CD4-positive, alpha-beta T cell (primary cell): Measurements from ENCODE around the gene DNAL1. TPM values are rescaled to one million over a fixed set of nuclear protein-coding genes. Genes with fewer than 3 reads are reported as not detected.
A peak's percentile ranks its signal among the peaks of the same experiment; 100 is the strongest.

Experiments
- ATAC-seq: fragments of 200-7000 bp; cut with Tn5 transposase; one replicate; pipeline ENCODE4 v1.10.0; 2022; ENCODE audit warnings: mild to moderate bottlenecking; ENCODE audit not compliant: poor library complexity
- CTCF ChIA-PET: fragments of 350-600 bp; sonication (Branson Sonifier 250); formaldehyde crosslinking; loops from one replicate; lab custom pipeline; 2021; ENCODE audit warnings: antibody characterized with exemption, inconsistent platforms; lab: Charles Lee
- POLR2A ChIA-PET: fragments of 350-600 bp; sonication (Branson Sonifier 250); formaldehyde crosslinking; loops from one replicate; lab custom pipeline; 2021; ENCODE audit warnings: antibody characterized with exemption, inconsistent platforms; lab: Charles Lee
- DNase-seq, 14 experiments: peaks; one replicate each; pipeline ENCODE4 v3.0.0-alpha.2; 2013 to 2020; ENCODE audit warnings: mixed read lengths in 2 of 14
- H3K27ac ChIP-seq, 2 donors: one replicate each; pipeline versions ENCODE4 v1.5.1 to v1.7.0; 2013; ENCODE audit warnings: low read length in 2 of 2, low read depth in 1 of 2, mild to moderate bottlenecking in 1 of 2
- H3K27me3 ChIP-seq, 2 experiments: 1 replicate in 1 of 2; 2 replicates in 1 of 2; pipeline versions ENCODE4 v1.6.1 to v1.7.0; 2013; ENCODE audit warnings: low read length in 2 of 2, control low read depth in 1 of 2, mild to moderate bottlenecking in 1 of 2, moderate library complexity in 1 of 2; ENCODE audit not compliant: insufficient read depth in 2 of 2, control insufficient read depth in 1 of 2
- H3K36me3 ChIP-seq: one replicate; pipeline ENCODE4 v1.6.1; 2013; ENCODE audit warnings: low read length, control low read depth; ENCODE audit not compliant: insufficient read depth
- H3K4me1 ChIP-seq: one replicate; pipeline ENCODE4 v1.6.1; 2013; ENCODE audit warnings: low read length, control low read depth; ENCODE audit not compliant: insufficient read depth
- H3K4me3 ChIP-seq: one replicate; pipeline ENCODE4 v1.5.1; 2013; ENCODE audit warnings: mild to moderate bottlenecking, low read length, moderate library complexity
- H3K9me3 ChIP-seq, 2 experiments: 1 replicate in 1 of 2; 2 replicates in 1 of 2; pipeline versions ENCODE4 v1.6.1 to v1.7.0; 2013; ENCODE audit warnings: low read length in 2 of 2, mild to moderate bottlenecking in 2 of 2, control low read depth in 1 of 2, moderate library complexity in 1 of 2; ENCODE audit not compliant: control insufficient read depth in 1 of 2, insufficient read depth in 1 of 2
- H3K27ac Mint-ChIP-seq: one replicate; pipeline ENCODE4 v1.8.0; 2020; ENCODE audit warnings: mixed read lengths
- H3K27me3 Mint-ChIP-seq: one replicate; pipeline ENCODE4 v1.8.0; 2021; ENCODE audit warnings: mixed read lengths
- H3K36me3 Mint-ChIP-seq: one replicate; pipeline ENCODE4 v1.8.0; 2021; ENCODE audit warnings: low read depth, mixed read lengths
- H3K4me1 Mint-ChIP-seq: one replicate; pipeline ENCODE4 v1.8.0; 2021; ENCODE audit warnings: low read depth, mixed read lengths
- H3K4me3 Mint-ChIP-seq: one replicate; pipeline ENCODE4 v1.8.0; 2020; ENCODE audit warnings: mild to moderate bottlenecking, mixed read lengths
- H3K9me3 Mint-ChIP-seq: one replicate; pipeline ENCODE4 v1.8.0; 2020; ENCODE audit warnings: mixed read lengths
- CTCF ChIP-seq: fragments of 200-600 bp; IDR thresholded peaks from one replicate; pipeline ENCODE4 v1.8.0; 2022; ENCODE audit warnings: antibody characterized with exemption, mild to moderate bottlenecking
- intact Hi-C, 2 experiments: fragments of 100-400 bp; cut with DNase I in 1 of 2; cut with micrococcal nuclease in 1 of 2; formaldehyde crosslinking; loops; one replicate each; pipeline versions ENCODE4 v1.15.1 to v1.9.0; 2023 to 2025; cut with DNase I, micrococcal nuclease
- total RNA-seq, 174 experiments: library from RNA in 2 of 174; stranded (reverse) in 2 of 174; gene quantifications; one replicate each; pipeline ENCODE4 v1.2.3 and lab custom pipeline; 2021 to 2026

Gene DNAL1
- total RNA-seq, 2 experiments from 2014 or later, result 2.9 to 3.7 TPM

GRCh38 chr14:73718418-73719251, 73.8 kb downstream of the DNAL1 start:
- Histone ChIP-seq H3K27ac (no peak overlapping the region), H3K9me3 (no peaks in the 10 kb centered on the region), H3K4me3 (no peak overlapping the region), H3K4me1 (peaks cover 11% of the 10 kb centered on the region), H3K36me3 (peaks cover 71% of the 10 kb centered on the region), H3K27me3 (no peaks in the 10 kb centered on the region)
- Mint-ChIP-seq H3K4me3 (no peak overlapping the region), H3K4me1 (peaks cover 11% of the 10 kb centered on the region), H3K27ac (no peak overlapping the region), H3K27me3 (no peaks in the 10 kb centered on the region), H3K9me3 (no peaks in the 10 kb centered on the region), H3K36me3 (peaks cover 78% of the 10 kb centered on the region)
- ChIA-PET POLR2A (no interaction called here), CTCF (no interaction called here)
- TF ChIP-seq CTCF, result no peak
- DNase-seq (peak in 1 of 14 experiments; percentile 22), ATAC-seq (no peak)
- intact Hi-C loops, result loop anchor here in 1 of 2 experiments (5.0 kb wide), 1 partner anchor 234 kb away; the partner anchor contains the start of genes COQ6 and FAM161B

DNA sequence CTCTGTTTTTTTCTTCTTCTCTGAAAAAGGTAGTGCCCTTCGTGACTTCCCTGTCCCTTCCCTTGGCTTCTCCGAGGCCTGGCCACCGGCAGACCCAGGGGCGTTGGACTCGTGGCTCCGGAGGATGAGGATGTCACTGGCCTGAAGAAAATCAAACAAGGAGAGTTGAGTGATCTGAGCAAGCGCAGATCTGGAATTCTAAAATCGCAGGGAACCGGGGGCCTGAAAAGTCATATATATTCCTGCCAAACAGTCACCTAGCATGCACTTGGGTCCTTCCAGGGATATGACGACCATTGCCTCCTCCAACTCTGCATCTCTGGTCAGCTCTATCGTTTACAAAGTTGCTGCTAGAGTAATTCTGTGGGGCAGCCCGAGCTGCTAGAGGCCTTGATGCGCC, 74.6 kb downstream of the DNAL1 start:
- TF ChIP-seq CTCF, result no peak
- ChIA-PET CTCF (no interaction called here), POLR2A (no interaction called here)
- ATAC-seq, result no peak
- no peaks in the 10 kb centered on the region for H3K9me3 ChIP-seq
- H3K4me3 ChIP-seq, result no peak overlapping the region
- intact Hi-C loops, result loop anchor here in 1 of 2 experiments (5.0 kb wide), 1 partner anchor 233 kb away; the partner anchor contains the start of genes COQ6 and FAM161B
- H3K27ac ChIP-seq, result no peak overlapping the region
- H3K27me3 Mint-ChIP-seq, result no peaks in the 10 kb centered on the region
- H3K4me3 Mint-ChIP-seq, result no peak overlapping the region
- peaks cover 16% of the 10 kb centered on the region for H3K4me1 ChIP-seq
- peaks cover 83% of the 10 kb centered on the region for H3K36me3 Mint-ChIP-seq
- no peak for DNase-seq
- peaks cover 78% of the 10 kb centered on the region for H3K36me3 ChIP-seq
- H3K27ac Mint-ChIP-seq, result no peak overlapping the region
- H3K27me3 ChIP-seq, result no peaks in the 10 kb centered on the region
- H3K9me3 Mint-ChIP-seq, result no peaks in the 10 kb centered on the region
- H3K4me1 Mint-ChIP-seq, result peaks cover 12% of the 10 kb centered on the region

DNA sequence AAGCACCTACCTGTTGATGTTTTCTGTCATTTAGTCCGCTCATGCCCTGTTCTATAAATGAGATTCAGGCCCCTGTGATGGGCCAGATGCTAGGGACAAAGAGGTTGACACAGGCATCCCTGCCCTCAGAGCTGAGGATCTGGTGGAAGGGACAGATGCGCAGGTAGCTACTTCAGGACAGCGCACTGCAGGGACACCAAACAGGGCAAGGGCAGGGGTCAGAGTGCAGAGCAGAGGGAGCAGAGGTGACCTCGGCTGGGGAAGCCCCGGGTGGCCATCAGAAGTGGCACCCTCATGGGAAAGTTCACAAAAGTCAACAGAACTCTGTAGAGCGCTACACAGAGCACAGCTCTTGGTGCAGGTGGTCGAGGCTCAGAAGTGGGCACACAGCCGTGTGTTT, 75.0 kb downstream of the DNAL1 start:
- no peak for ATAC-seq
- no peaks in the 10 kb centered on the region for H3K9me3 Mint-ChIP-seq
- peaks cover 82% of the 10 kb centered on the region for H3K36me3 ChIP-seq
- H3K36me3 Mint-ChIP-seq, result peaks cover 83% of the 10 kb centered on the region
- no peak for DNase-seq
- no peak for TF ChIP-seq CTCF
- no peaks in the 10 kb centered on the region for H3K27me3 Mint-ChIP-seq
- H3K4me3 Mint-ChIP-seq, result no peak overlapping the region
- no peak overlapping the region for H3K27ac ChIP-seq
- CTCF ChIA-PET, result no interaction called here
- POLR2A ChIA-PET, result interaction anchor here (0.8 kb wide), 1 partner anchor 8 kb away, joined by 3 read pairs; no protein-coding TSS in a partner anchor
- no peak overlapping the region for H3K27ac Mint-ChIP-seq
- no peaks in the 10 kb centered on the region for H3K9me3 ChIP-seq
- H3K27me3 ChIP-seq, result no peaks in the 10 kb centered on the region
- intact Hi-C loops, result loop anchor here (5.0 to 10.0 kb wide), 2 partner anchors 165 to 233 kb away; partner anchors contain the start of genes COQ6 (in 1 of the 2), FAM161B (in 1 of the 2) and ZNF410 (in 1 of the 2)
- peaks cover 7% of the 10 kb centered on the region for H3K4me1 Mint-ChIP-seq
- peaks cover 17% of the 10 kb centered on the region for H3K4me1 ChIP-seq
- H3K4me3 ChIP-seq, result no peak overlapping the region
